Mononuclear cell (primary cell): ENCODE data around the gene MAP3K4. TPM values are rescaled to one million over a fixed set of nuclear protein-coding genes. Genes with fewer than 3 reads are reported as not detected.
"Not testable (repeated sequence)": the region's sequence is repeated elsewhere in the genome, so short reads cannot be mapped to it uniquely, and the experiment has no call there.

Source experiments
- H3K27me3 ChIP-seq: 2 replicates; pipeline ENCODE4 v1.6.0; 2011; ENCODE audit warnings: low read length, control low read depth; ENCODE audit not compliant: insufficient read depth
- H3K4me1 ChIP-seq: 2 replicates; pipeline ENCODE4 v1.5.1; 2011; ENCODE audit warnings: mild to moderate bottlenecking, low read length, control low read depth; ENCODE audit not compliant: insufficient read depth
- H3K4me3 ChIP-seq: 2 replicates; pipeline ENCODE4 v1.5.1; 2011; ENCODE audit warnings: mild to moderate bottlenecking, low read length, moderate library complexity
- H3K9me3 ChIP-seq: 2 replicates; pipeline ENCODE4 v1.5.1; 2011; ENCODE audit warnings: low read depth, mild to moderate bottlenecking, control low read depth, low read length
- total RNA-seq: library from RNA; depleted of rRNA; stranded (reverse); fragments of >200 nt; gene quantifications from one replicate; pipeline ENCODE4 v1.2.3, GENCODE V29; 2012

The MAP3K4 gene
- total RNA-seq, 1 donor = 37.6 TPM

GRCh38 chr6:161117942-161118341 lies 126.4 kb downstream of the MAP3K4 start:
- Histone ChIP-seq H3K9me3 (peaks cover 10% of the 10 kb centered on the region), H3K4me1 (peaks cover 16% of the 10 kb centered on the region), H3K4me3 (no peak overlapping the region), H3K27me3 (no peaks in the 10 kb centered on the region)

- H3K4me3 ChIP-seq, H3K4me1 ChIP-seq, H3K27me3 ChIP-seq: not testable (repeated sequence)
- peaks cover 24% of the 10 kb centered on the region for H3K9me3 ChIP-seq
These were observed 131.8 kb downstream of the MAP3K4 start for GRCh38 chr6:161123319-161123718.

DNA sequence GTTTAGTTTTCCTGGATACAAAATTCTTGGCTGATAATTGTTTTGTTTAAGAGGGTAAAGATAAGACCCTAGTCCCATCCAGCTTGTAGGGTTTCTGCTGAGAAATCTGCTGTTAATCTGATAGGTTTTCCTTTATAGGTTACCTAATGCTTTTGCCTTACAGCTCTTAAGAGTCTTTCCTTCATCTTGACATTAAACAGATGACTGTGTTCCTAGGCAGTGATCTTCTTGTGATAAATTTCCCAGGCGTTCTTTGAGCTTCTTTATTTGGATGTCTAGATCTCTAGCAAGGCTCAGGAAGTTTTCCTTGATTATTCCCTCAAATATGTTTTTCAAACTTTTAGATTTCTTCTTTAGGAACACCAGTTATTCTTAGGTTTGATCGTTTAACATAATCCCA lies 134.0 kb downstream of the MAP3K4 start:
- no peaks in the 10 kb centered on the region for H3K4me1 ChIP-seq
- no peaks in the 10 kb centered on the region for H3K27me3 ChIP-seq
- no peak overlapping the region for H3K4me3 ChIP-seq
- peaks cover 24% of the 10 kb centered on the region for H3K9me3 ChIP-seq

DNA sequence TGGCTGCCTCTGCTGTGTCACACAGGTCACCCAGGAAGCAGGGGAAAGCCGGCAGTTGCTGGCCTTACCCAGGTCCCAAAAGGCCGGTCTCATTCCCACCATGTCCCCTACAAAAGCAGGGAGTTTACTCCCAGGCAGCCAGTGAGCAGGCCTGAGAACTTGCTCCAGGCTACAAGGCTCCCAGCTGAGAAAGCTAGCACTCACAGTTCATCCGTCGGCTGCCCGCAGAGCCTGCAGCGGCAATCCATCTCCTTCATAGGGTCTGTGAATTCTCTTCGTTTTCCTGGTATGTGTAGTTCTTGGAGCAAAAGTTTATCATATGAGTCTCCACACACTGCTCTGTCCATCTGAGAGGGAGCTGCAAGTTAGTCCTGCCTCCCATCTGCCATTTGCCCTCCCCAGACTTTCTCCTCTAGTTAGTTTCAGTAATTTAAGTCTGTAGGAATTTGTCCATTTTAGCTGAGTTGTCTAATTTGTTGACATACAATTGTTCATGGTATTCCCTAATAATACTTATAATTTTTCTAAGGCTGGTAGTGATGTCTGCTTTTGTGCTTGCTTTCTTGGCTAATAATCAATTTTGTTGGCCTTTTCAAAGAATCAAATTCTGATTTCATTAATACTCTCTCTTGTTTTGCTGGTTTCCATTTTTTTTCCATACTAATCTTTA lies 135.6 kb downstream of the MAP3K4 start:
- Histone ChIP-seq H3K27me3 (no peaks in the 10 kb centered on the region), H3K9me3 (peaks cover 18% of the 10 kb centered on the region), H3K4me1 (no peaks in the 10 kb centered on the region), H3K4me3 (no peak overlapping the region)

- H3K4me1 ChIP-seq = no peaks in the 10 kb centered on the region
- no peak overlapping the region for H3K4me3 ChIP-seq
- peaks cover 11% of the 10 kb centered on the region for H3K9me3 ChIP-seq
These were observed 136.7 kb downstream of the MAP3K4 start for GRCh38 chr6:161128230-161128629.

DNA sequence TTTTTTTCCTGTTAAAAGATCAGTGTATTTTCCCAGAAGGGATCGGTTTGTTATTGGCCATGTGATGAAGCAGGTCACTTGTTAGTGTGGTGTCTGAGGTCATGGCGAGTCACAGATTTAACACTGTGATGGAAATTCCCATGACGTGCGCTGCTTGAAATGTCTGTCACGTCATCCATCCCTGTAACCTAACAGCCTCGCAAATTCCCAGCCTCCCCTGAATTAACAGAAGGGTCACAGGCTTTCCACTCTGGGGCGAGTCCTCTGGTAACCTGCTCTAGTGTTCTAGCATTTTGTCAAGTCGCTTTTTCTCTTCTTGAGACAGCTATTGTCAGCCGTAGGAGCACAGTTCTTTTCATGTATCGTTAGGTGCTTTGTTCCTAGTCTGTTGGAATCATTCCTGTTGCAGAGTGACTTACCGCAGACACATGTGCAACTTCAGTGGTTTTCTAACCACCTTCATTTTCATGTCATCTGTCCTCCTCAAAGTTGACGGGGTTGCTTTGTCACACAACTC lies 137.2 kb downstream of the MAP3K4 start:
- Histone ChIP-seq H3K27me3 (no peaks in the 10 kb centered on the region), H3K4me3 (no peak overlapping the region), H3K4me1 (no peaks in the 10 kb centered on the region), H3K9me3 (peaks cover 6% of the 10 kb centered on the region)

More at GRCh38 chr6:161128230-161128629, 136.7 kb downstream of the MAP3K4 start:
- H3K27me3 ChIP-seq = no peaks in the 10 kb centered on the region

- no peak overlapping the region for H3K4me3 ChIP-seq
- no peaks in the 10 kb centered on the region for H3K27me3 ChIP-seq
- no peaks in the 10 kb centered on the region for H3K4me1 ChIP-seq
- H3K9me3 ChIP-seq = no peaks in the 10 kb centered on the region
These were observed 139.0 kb downstream of the MAP3K4 start for GRCh38 chr6:161130541-161130940.

DNA sequence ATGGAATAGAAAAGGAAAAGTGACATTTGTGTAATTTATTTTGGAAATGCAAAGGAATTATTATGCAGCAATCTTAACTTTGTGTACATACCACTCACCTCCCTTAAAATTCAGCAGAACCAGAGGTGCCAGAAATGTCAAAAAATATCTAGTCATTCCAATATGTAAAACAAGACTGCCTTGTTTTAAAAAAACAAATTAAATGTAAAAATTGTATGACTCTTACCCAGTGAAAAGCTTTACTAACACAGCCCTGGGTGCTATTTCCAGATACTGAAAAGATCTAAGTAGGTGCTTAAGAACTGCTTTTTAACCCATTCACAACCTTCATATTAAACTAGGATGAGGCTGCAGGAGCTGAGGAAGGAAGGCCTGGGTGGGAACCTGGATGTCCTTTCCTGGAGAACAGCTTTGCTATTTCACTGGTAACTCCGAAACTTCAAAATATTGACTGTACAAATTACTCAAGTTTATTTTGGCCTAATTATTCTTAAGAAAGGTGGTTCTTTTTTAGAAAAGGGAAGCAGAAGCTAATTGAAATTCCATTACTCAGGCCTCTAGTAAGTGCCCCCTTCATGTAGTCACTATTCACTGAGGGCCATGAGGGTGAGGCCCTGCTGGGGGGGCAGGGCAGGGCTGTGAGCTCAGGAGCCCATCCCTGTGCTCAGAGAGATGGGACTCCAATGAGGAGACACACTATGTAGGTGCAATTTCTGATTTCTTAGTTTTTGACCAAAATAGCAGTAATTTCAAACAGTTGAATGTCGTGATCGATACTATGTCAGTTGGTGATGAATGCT lies 139.6 kb downstream of the MAP3K4 start:
- Histone ChIP-seq H3K27me3 (no peaks in the 10 kb centered on the region), H3K9me3 (no peaks in the 10 kb centered on the region), H3K4me3 (no peak overlapping the region), H3K4me1 (peaks cover 6% of the 10 kb centered on the region)

DNA sequence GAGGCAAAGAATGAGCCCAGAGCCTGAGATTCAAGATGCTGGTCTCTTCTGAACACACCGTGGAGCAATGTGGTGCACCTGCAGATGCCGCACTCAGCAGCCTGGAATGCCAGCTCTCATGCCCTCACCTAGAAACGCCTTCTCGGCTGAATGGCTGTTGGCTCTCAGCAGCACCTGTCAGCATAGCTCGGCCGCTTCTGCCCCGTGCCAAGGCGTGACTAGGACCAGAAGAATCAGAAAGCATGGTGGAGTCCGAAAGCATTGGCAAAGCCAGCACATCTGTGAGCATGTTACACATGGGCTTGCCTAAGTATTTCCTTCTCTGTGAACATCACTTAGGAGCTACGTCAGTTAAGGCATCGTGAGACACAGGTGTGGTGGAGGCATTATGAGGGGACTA lies 140.8 kb downstream of the MAP3K4 start:
- H3K4me3 ChIP-seq = no peak overlapping the region
- no peaks in the 10 kb centered on the region for H3K27me3 ChIP-seq
- no peaks in the 10 kb centered on the region for H3K9me3 ChIP-seq
- peaks cover 11% of the 10 kb centered on the region for H3K4me1 ChIP-seq

DNA sequence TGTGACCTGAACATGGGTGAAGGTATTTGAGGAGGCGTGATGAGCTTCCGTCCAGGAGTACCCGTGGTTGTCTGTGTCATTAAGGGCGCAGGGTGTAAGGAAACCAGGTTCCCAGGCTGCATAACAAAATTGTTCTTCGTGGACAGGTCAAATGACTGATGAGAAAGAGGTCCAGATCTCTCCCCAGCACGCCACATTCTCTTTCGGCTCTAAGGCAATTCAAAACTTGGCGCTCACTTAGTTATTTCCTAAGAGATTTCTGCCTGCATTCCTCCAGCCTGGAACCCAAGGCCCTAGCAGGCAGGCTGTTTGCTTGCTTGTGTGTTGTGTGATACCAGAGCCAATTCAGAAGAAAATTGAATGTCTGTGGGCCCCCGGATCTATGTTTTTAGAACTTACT lies 142.4 kb downstream of the MAP3K4 start:
- no peak overlapping the region for H3K4me3 ChIP-seq
- H3K9me3 ChIP-seq = no peaks in the 10 kb centered on the region
- H3K27me3 ChIP-seq = no peaks in the 10 kb centered on the region
- peaks cover 11% of the 10 kb centered on the region for H3K4me1 ChIP-seq

- Histone ChIP-seq H3K9me3 (no peaks in the 10 kb centered on the region), H3K4me1 (peaks cover 11% of the 10 kb centered on the region), H3K27me3 (no peaks in the 10 kb centered on the region), H3K4me3 (no peak overlapping the region)
These were observed 143.2 kb downstream of the MAP3K4 start for GRCh38 chr6:161134550-161135298.

DNA sequence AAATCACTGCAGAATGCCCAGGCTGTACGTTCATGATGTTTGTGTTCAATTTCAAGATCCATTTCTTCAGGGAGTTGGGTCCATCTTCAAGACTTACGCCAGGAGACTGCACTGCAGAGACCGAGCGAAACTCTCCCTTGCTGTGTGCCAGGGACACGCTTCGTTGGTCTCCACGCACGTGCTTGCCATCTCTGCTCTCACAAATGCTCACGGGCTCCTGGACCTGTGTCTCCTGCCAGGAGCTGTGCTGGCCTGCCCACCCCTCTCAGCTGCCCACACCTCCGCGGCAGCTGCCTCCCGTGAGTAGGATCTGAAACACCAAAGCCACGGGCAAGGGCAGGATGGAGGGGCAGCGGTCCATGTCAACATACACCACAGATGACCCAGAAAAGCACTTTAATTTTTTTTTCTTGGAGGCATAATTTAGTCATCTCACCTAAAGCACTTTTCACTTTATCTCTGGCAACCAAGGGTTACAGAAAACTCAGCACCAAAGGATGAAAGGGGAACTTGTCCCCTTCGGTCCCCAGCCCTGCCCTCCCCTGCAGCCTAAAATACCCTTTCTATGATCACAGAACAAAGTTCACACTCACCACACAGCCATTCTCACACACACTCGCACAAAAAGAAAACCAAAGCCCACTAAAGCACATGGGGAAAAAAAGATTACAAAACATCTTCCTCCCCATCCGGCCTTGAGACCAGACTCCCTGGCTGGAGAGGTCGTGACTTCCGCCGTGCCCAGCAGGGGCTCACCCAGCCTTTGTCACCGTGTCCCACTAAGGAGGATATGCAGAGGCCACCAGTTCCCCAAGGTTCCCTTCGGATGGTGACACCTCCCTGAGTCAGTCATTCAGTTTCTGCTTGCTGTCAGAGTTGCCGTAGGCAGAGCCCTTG lies 144.4 kb downstream of the MAP3K4 start:
- Histone ChIP-seq H3K4me1 (peaks cover 11% of the 10 kb centered on the region), H3K27me3 (no peaks in the 10 kb centered on the region), H3K9me3 (no peaks in the 10 kb centered on the region), H3K4me3 (no peak overlapping the region)

DNA sequence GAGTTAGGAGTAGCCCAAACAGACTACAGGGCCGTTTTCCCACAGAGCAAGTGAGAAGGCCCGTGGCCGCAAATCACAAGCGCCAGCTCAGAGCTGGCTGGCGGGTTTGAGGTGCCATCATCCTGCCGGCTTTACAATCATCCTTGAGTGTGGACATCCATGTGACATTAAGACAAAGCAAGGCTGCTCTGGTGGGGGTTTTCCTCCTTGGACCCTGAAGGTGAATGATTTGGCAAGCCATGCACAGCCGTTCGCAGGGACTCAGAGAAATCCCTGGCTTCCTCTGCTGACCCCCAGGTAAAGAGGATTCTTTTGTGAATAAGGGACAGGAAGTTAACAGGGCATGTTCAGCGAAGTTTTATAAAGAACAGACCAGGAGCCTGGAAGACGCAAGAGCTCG lies 145.1 kb downstream of the MAP3K4 start:
- no peaks in the 10 kb centered on the region for H3K9me3 ChIP-seq
- H3K4me3 ChIP-seq = no peak overlapping the region
- H3K4me1 ChIP-seq = peaks cover 11% of the 10 kb centered on the region
- H3K27me3 ChIP-seq = no peaks in the 10 kb centered on the region

GRCh38 chr6:161137320-161137719 lies 145.8 kb downstream of the MAP3K4 start:
- H3K27me3 ChIP-seq = no peaks in the 10 kb centered on the region
- peaks cover 11% of the 10 kb centered on the region for H3K4me1 ChIP-seq
- no peak overlapping the region for H3K4me3 ChIP-seq
- H3K9me3 ChIP-seq = no peaks in the 10 kb centered on the region
